Stimulated activated CD8-positive, alpha-beta memory T cell treated with anti-CD3 and anti-CD28 coated beads, Interleukin-2, amount 100 ng/mL, for 1 hour (primary cell): ENCODE measurements around the gene HMCN2.
"Not testable (repeated sequence)": the region's sequence is repeated elsewhere in the genome, so short reads cannot be mapped to it uniquely, and the experiment has no call there.

Experiments
- DNase-seq, 2 donors: peaks; one replicate each; pipeline ENCODE4 v3.0.0-alpha.2; 2020; ENCODE audit warnings: low read depth in 2 of 2

Gene HMCN2

GRCh38 chr9:130330202-130330862 is 64.8 kb downstream of the HMCN2 start:
- no peak for DNase-seq

DNA sequence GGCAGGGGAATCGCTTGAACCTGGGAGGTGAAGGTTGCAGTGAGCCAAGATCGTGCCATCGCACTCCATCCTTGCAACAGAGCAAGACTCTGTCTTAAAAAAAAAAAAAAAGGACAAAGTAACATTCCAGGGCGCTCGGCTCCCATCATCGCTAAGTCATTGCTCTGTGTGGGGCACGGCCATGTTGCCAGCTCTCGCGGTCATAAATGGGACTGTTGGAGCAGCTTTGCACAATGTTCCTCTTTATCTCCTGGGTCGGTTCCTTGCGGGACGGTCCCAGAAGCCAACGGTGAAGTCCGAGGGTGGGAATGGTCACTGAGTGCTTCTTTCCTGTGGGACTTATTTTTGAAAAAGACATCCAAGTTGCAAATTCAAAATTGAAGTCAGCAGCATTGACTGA is 65.5 kb downstream of the HMCN2 start:
- no peak for DNase-seq

- no peak for DNase-seq
Observed at GRCh38 chr9:130331573-130331972, 66.0 kb downstream of the HMCN2 start.

GRCh38 chr9:130332384-130332926 is 66.9 kb downstream of the HMCN2 start:
- DNase-seq, result no peak

GRCh38 chr9:130333041-130333711 is 67.6 kb downstream of the HMCN2 start:
- no peak for DNase-seq

DNA sequence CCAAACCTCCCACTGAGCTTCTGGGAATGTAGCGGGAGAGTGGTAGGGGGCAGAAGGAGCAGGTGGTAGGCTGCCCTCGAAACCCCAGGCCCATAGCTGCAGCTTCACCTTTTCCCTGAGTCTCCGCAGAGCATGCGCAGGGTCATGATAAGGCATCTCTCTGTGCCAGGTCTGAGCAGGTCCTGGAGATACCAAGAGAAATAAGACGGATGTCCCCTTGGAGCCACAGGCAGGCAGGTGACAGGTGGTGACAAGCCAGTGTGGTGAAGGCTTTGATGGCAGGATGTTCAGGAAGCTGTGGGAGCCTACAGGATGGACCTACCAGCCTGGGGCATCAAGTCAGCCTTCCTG is 68.1 kb downstream of the HMCN2 start:
- no peak for DNase-seq

DNA sequence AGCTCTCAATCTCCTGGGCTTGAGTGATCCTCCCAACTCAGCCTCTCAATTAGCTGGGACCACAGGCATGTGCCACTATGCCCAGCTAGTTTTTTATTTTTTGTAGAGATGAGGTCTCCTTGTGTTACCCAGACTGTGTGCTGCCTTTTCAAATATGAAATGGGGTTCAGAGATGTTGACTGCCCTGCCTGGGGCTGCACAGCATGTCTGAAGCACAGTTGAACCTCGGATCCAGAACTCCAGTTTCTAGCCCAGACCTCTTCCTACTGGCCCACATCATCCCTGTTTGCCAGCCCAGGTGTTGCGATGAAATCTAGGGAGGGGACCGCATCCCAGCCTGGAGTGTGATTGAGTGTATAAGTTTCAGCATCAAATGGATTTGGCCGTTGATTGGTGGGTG is 69.4 kb downstream of the HMCN2 start:
- no peak for DNase-seq

- DNase-seq, result no peak
Observed at GRCh38 chr9:130336027-130336610, 70.6 kb downstream of the HMCN2 start.

DNA sequence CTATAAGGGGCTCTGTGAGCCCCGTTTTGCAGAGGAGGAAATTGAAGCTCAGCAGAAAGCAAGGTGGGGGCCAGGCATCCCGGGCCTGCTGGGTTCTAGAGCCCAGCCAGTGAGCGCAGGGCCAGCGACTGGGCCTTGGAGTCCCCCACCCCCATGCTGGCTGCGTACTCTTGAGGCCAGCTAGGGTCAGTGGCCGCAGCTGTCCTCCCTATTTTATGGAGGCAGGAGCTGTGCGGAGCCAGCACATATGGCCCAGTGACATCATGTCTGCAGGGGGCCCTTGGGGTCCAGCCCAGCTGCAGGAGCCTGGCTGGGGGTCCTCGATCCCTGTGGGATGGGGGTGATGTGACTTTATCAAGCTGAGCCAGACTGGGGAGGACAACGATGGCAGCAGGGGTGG is 71.3 kb downstream of the HMCN2 start:
- DNase-seq, result no peak

DNA sequence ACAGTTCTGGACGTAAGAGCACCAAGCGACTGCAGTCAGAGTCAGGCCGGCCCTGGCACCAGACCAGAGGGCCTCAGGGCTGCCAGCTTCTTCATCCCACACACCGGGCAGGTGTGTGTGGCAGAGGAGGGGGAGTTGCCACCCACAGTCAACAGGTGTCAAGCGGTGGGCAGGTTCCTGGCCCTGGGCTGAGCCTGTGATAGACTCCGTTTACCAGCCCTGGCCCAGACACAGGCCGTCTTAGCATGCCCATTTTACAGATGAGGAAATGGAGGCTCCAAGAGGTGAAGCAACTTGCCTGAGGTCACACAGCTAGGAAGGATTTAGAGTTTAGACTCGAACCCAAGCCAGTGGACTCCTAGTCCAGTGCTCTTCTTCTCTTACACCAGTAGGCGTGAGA is 71.8 kb downstream of the HMCN2 start:
- DNase-seq, result no peak

GRCh38 chr9:130337784-130338380 is 72.3 kb downstream of the HMCN2 start:
- no peak for DNase-seq

GRCh38 chr9:130338891-130339290 is 73.3 kb downstream of the HMCN2 start:
- not testable (repeated sequence) for DNase-seq

GRCh38 chr9:130339306-130339705 is 73.7 kb downstream of the HMCN2 start:
- DNase-seq, result no peak

GRCh38 chr9:130340011-130340410 is 74.5 kb downstream of the HMCN2 start:
- DNase-seq, result no peak

- DNase-seq, result not testable (repeated sequence)
Observed at GRCh38 chr9:130340557-130340956, 75.0 kb downstream of the HMCN2 start.

- no peak for DNase-seq
Observed at GRCh38 chr9:130341128-130341527, 75.6 kb downstream of the HMCN2 start.

DNA sequence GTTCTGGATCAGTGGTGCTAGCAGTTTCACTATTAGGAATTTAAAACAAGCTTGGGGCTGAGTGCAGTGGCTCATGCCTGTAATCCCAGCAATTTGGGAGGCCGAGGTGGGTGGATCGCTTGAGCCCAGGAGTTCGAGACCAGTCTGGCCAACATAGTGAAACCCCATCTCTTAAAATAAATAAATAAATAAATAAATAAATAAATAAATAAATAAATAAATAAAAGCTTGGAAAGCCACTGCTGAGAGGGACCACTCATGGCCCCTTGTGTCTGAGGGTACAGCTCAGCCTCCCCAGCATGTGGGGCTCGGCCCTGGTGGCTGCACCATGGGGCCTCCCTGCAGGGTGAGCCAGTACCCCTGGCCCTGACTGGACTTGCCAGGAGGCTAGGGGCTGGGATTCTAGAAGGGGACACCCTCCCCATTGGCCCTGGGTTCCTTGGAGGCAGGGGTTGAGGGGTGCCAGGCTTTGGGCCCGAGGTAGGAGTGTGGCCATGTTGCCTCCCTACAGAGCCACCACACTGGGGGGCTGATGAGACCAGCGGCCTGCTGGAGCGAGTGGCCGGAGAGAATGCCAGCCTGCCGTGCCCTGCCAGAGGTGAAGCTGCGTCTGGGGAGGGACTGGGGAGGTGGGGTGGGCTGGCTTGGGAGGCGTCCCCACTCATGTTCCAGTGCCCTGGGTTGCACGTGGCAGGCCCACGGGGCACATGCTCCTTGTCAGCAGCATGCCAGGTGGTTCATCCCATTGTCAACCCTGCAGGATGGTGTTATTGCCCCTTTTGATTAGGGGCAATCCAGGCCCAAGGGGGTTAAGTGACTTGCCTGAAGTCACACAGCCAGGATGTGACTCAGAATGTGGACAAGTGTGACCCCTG is 76.5 kb downstream of the HMCN2 start:
- DNase-seq, result no peak

- no peak for DNase-seq
Observed at GRCh38 chr9:130342714-130343085, 77.1 kb downstream of the HMCN2 start.

DNA sequence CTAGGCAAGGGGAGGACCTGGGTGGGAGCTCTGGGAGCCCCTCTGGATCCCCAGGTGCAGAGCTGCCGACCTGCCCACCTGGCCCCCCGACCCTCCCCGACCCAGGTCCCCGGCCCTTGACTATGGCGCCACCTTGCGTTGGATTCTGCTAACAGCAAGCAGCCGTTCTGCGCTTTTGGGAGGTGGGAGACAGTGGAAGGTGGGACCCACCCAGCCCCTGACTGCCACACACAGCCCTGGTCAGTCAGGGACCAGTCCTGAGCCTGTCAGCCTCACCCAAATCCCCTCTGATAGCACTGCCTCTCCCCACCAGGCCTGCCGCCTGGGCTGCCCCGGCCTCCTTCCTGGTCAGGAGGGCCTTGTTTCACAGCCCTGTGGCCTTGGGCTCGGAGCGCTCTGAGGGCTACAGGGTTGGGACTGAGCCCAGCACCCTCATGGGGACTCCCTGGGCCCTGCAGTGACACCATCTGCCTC is 77.9 kb downstream of the HMCN2 start:
- no peak for DNase-seq

DNA sequence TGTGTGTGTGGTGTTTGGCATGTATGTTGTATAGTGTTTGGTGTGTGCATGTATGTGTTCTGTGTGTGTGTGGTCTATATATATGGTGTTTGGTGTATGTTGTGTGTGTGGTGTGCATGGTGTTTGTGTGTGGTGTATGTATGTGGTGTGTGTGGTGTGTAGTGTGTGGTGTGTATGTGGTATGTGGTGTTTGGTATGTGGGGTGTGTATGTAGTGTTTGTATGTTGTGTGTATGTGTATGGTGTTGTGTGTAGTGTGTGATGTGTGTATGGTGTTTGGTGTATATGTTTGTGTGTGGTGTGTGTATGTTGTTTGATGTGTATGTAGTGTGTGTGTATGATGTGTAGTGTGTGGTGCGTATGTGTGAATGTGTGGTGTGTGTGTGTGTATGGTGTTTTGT is 78.8 kb downstream of the HMCN2 start:
- no peak for DNase-seq

DNA sequence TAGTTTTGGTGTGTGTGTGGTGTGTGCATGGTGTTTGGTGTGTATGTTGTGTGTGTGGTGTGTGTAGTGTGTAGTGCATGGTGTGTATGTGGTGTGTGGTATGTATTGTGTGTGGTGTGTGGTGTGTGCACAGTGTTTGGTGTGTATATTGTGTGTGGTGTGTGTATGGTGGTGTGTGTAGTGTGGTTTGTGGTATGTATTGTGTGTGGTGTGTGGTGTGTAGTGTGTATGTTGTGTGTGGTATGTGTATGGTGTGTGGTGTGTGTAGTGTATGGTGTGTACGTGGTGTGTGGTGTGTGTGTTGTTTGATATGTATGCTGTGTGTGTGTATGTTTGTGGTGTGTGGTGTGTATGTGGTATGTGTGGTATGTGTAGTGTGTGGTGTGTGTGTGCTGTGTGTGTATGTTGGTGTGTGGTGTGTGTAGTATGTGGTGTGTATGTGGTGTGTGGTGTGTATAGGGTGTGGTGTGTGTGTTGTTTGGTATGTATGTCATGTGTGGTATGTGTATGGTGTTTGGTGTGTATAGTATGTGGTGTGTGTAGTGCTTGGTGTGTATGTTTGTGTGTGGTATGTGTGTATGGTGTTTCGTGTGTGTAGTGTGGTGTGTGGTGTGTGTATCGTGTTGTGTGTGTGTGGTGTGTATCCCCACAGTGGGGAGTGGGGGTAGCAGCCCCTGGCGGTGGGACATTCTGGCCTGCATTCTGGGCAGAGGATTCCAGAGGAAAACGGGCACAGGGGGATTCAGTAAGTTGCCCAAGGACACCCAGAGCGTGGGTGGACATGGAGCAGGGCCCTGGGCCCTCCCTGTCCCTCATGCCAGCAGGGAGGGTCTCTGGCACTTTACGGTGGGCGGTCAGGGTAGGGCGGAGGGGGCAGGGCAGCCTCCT is 79.7 kb downstream of the HMCN2 start:
- no peak for DNase-seq
